Right ventricle myocardium superior (tissue), 1 donor: Measurements from ENCODE around the gene TLE5. TPM values are rescaled to one million over a fixed set of nuclear protein-coding genes. Genes with fewer than 3 reads are reported as not detected.
"Not testable (repeated sequence)": the region's sequence is repeated elsewhere in the genome, so short reads cannot be mapped to it uniquely, and the experiment has no call there.

ENCODE experiments used
- ATAC-seq: fragments of 200-7000 bp; cut with Tn5 transposase; one replicate; pipeline ENCODE4 v1.9.1; 2020; ENCODE audit warnings: mild to moderate bottlenecking; ENCODE audit not compliant: poor library complexity
- DNase-seq: peaks from one replicate; pipeline ENCODE4 v3.0.0-alpha.2; 2020
- intact Hi-C: fragments of 100-400 bp; cut with DNase I; formaldehyde crosslinking; loops from one replicate; pipeline ENCODE4 v1.11.2; 2022
- total RNA-seq: library from RNA; stranded (reverse); fragmentation: NEBNext Ultra II Directional; extraction: Animal tissue kit (Norgen Biotek cat#: 25700); gene quantifications from one replicate; pipeline ENCODE4 v1.2.1, GENCODE V29; 2021
- donor health status: DM: no; HTN: yes; CAD: no; lungs with severe emphysema.

TLE5 gene
- total RNA-seq, 1 donor from 2014 or later: 760 TPM

DNA sequence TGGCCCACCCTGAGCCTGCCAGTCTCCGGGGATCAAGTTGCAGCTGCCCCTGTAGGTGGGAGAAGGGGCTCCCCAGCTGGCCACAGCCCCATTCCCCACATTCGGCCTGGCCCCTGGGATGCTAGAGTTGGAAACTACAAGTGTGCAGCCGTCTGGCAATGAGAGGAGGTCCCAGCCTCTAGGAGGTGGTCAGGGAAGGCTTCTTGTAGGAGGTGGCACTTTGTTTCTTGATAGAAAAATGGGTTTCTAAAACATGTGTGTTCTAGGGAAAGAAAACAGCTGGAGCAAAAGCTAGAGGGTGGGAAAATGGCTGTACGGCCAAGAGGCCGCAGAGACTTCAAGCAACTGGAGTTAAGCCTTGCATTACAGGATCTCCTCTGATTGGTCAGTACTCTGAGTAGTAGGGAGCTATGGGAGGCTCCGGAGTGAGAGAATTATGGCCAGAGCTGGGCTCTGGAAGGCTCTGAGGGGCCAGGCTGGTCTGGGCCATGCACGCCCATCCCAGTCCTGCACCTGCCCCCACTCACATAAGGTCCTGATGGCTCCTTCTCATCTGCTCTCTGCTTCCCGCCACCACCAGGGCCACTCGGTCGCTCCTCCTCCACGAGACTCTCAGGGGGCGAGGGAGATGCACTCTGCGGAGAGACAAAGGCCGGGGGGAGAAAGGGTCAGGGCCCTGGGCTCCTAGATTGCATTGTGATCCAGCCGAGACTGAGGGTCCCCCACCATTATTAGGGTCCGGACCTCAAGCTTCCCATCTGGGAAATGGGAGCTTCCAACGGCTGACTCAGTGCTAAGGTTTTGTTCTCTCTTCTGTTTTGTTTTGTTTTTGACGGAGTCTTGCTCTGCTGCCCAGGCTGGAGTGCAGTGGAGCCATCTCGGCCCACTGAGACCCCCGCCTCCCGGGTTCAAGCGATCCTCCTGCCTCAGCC is 46.9 kb downstream of the TLE5 start:
- ATAC-seq: no peak
- DNase-seq: no peak
- intact Hi-C loops: no loop called here

DNA sequence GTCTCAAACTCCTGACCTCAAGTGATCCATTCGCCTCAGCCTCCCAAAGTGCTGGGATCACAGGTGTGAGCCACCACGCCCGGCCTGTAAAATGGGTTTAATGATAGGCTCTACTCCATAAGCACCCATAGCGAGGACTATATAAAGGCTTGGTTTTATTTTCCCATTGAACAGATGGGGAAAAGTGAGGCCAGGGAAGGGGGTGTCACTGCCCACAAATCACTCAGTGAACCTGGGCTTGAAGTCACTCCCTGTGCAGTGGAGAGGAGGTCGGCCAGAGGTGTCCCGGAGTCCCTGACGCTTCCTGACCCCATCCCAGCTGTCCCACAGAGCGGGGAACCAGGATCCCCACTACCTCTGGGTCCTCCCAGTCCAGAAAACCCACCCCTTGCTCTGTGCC is 48.2 kb downstream of the TLE5 start:
- ATAC-seq (no peak), DNase-seq (no peak)
- intact Hi-C loops: no loop called here

DNA sequence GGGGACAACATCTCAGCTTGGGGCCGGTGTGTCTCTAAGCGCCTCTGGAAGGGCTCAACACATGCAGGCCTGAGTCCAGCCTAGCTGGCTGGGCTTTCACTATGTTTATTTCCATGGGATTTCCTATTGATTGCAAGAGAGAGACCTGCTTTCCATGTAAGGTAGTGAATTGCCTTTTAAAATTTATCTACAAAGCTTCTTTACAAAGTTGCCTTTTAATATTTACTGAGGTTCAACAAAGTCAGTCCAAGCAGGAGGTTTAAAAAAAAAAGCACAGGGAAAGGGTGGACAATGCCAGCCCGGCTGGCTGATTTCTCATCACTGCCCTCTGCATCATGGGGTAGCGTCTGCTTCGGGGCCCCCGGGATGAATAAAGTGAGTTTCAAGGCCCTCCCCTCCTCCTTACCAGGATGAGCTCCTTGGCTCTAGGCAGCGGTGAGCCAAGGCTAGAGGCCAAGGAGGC is 49.0 kb downstream of the TLE5 start:
- intact Hi-C loops: no loop called here
- ATAC-seq: no peak

GRCh38 chr19:3012621-3013262 is 49.6 kb downstream of the TLE5 start:
- intact Hi-C loops: no loop called here
- peak; percentile 12 for ATAC-seq
- DNase-seq: no peak

More for the DNA sequence above, 49.0 kb downstream of the TLE5 start:
- DNase-seq: no peak

DNA sequence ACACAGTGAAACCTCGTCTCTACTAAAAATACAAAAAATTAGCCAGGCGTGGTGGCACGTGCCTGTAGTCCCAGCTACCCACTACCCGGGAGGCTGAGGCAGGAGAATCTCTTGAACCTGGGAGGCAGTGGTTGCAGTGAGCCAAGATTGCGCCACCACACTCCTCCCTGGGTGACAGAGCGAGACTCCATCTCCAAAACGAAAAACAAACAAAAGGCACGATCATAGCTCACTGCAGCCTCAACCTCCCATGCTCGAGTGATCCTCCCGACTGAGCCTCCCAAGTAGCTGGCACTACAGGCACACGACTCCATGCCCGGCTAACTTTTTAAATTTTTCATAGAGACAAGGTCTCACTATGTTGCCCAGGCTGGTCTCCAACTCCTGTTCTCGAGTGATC is 50.2 kb downstream of the TLE5 start:
- intact Hi-C loops, DNase-seq, ATAC-seq: not testable (repeated sequence)

- ATAC-seq (no peak), DNase-seq (no peak)
- intact Hi-C loops: no loop called here
Observed at GRCh38 chr19:3010871-3011270, 51.4 kb downstream of the TLE5 start.

GRCh38 chr19:3008994-3009393 is 53.3 kb downstream of the TLE5 start:
- no peak for ATAC-seq
- intact Hi-C loops: no loop called here
- DNase-seq: no peak

DNA sequence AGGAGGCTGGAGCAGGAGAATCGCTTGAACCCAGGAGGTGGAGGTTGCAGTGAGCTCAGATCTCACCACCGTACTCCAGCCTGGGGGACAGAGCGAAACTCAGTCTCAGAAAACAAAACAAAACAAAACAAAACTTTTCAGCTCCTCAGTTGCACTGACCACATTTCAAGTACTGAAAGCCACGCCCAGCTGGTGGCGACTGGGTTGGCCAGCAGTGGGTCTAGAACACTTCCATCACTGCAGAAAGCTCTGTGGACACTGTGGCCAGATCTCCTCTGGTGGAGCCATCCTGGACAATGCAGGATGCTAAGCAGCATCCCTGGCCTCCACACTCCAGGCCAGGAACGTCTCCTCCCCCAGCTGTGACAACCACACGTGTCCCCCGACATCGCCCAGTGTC is 54.3 kb downstream of the TLE5 start:
- ATAC-seq (no peak), DNase-seq (no peak)
- intact Hi-C loops: no loop called here

DNA sequence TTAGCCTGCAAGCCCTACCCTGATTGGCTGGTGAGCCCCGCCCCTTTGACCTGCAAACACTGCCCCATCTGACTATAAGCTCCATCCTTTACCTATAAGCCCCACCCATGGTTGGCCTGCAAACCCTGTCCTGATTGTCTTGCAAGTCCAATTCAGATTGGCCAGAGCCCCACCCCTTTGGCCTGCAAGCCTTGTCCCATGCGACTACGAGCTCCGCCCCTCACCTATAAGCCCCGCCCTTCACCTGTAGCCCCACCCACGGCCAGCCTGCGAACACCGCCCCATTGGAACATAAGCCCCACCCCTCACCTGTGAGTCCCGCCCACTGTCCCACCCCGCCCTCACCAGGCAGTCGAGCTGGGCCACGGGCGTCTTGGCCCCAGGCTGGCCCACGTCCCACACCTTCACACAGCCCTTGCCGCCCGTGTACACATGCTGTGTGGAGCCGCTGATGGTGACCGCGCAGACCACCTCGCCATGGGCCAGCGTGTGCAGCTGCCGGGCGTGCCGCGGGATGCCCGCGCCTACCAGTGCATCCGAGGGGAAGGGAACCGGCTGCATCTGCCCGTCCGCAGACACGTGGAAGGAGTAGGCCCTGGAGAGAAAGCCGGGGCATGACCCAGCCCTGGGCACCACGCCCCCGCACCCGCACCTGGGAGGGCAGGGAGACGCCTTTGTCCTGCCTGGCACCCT is 56.1 kb downstream of the TLE5 start:
- DNase-seq (no peak), ATAC-seq (peak; percentile 18)
- intact Hi-C loops: no loop called here

DNA sequence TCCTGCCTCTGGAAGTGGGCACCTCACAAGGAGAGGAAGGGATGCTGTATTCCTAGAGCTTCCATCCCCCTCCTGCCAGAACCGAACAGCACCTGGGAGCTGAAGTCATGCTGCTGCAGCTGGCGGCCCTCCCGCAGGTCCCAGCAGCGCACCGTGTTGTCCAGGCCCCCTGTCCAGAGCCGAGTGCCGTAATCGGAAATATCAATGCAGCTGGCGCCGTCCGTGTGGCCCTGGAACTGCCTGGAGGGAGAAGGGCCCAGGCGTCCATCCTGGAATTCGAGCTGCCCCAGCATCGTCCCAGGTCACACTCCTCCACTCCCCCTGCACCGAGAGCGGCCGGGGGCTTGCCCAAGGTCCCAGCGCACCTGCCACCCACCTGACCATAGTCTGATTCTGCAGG is 57.0 kb downstream of the TLE5 start:
- ATAC-seq: no peak
- no peak for DNase-seq
- intact Hi-C loops: no loop called here

DNA sequence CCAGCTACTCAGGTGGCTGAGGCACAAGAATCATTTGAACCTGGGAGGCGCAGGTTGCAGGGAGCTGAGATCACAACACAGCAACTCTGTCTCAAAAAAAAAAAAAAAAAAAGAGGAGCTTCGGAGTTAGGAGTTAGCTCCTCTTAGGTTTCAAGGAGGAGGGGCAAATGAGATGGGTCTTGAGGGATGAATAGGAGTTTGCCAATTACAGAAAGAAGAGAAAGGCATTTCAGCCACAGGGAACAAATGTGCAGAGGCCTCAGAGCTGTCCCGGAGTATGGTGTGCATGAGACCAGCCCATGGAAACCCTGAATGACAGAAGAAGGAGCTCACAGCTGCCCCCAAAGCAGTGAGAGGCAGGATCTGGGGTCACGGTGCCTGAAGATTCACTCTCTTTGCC is 57.8 kb downstream of the TLE5 start:
- ATAC-seq: no peak
- intact Hi-C loops: no loop called here
- DNase-seq: no peak

DNA sequence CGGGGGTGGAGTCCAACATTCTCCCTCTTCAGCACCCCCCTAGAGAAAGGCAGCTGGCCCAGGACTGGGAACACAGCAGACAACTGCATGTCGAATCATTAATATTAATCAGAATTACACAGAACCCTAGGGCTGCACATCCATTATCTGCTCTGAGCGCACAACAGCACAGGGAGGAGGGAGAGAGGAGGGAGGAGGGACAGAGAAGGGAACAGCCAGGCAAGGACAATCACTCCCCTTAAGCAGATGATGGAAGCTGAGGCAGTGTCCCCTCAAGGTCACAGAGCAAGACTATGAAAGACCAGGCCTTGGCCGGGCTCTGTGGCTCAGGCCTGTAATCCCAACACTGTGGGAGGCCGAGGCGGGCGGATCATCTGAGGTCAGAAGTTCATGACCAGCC is 59.2 kb downstream of the TLE5 start:
- no peak for ATAC-seq

More for the DNA sequence above, 59.2 kb downstream of the TLE5 start:
- intact Hi-C loops: no loop called here
- DNase-seq: no peak

Other genes with a start within 250 kb of the TLE5 start
- gene ZNF554, start 242.6 kb downstream of the TLE5 start, total RNA-seq: 4.3 TPM
- 7.7 TPM for gene ZNF555, start 221.0 kb downstream of the TLE5 start, total RNA-seq
- not detected for gene ZNF556, start 195.2 kb downstream of the TLE5 start, total RNA-seq
- 3.5 TPM for gene ZNF57, start 161.6 kb downstream of the TLE5 start, total RNA-seq
- gene ZNF77, start 117.5 kb downstream of the TLE5 start, total RNA-seq: 2.1 TPM
- gene TLE6, start 84.9 kb downstream of the TLE5 start, total RNA-seq: 0.70 TPM
- 55.7 TPM for gene TLE2, start 33.2 kb downstream of the TLE5 start, total RNA-seq
- 61.3 TPM for gene GNA11, start 31.9 kb upstream of the TLE5 start, total RNA-seq
- 2.8 TPM for gene GNA15, start 73.5 kb upstream of the TLE5 start, total RNA-seq
- 0.27 TPM for gene S1PR4, start 116.3 kb upstream of the TLE5 start, total RNA-seq
- gene NCLN, start 123.4 kb upstream of the TLE5 start, total RNA-seq: 24.9 TPM
- gene CELF5, start 162.2 kb upstream of the TLE5 start, total RNA-seq: not detected